HG03575 (cell line): ENCODE data around the gene AURKAIP1.

Experiments used
- ATAC-seq: cut with Tn5 transposase; IDR thresholded peaks from one replicate; pipeline ENCODE4 v1.9.1; 2021; ENCODE audit not compliant: unreplicated experiment, insufficient number of reproducible peaks, low FRiP score; ENCODE audit errors: extremely low read depth

AURKAIP1 gene

GRCh38 chr1:1327291-1327690 is 47.7 kb downstream of the AURKAIP1 start:
- ATAC-seq, result no peak

DNA sequence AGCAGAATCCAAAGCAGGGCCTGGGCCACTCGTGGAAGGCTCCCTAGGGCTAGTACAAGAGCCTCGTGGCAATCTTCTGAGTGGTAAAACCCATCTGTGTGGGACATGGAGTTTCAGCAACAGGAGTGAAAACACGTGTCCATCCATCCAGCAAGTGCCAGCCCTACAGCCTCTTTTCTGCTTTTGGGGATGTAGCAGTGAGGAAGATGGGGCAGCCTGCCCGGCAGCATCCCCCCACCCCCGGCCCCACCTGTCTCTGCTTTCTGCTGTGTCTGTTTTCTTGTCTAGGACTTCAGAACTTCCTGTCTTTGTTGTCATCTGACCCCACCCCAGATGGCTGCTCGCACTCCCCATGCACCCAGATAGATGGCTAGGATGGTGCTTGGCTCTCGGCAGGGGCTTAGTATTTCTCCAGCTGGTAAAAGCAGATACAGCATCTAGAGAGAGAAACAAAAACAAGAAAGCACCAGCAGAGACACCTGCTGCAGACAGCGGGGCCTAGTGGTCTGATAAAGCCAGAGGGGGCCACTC is 48.9 kb downstream of the AURKAIP1 start:
- ATAC-seq, result no peak

GRCh38 chr1:1325288-1326074 is 49.5 kb downstream of the AURKAIP1 start:
- no peak for ATAC-seq

GRCh38 chr1:1324524-1325287 is 50.3 kb downstream of the AURKAIP1 start, which contains the start of the genes CPTP and INTS11:
TSS of gene CPTP (plus strand) at chr1:1324802. CDS start at chr1:1326911, 2,109 bp downstream.
TSS of gene INTS11 (minus strand) at chr1:1324660. CDS start at chr1:1324608, 52 bp downstream.
- no peak for ATAC-seq

DNA sequence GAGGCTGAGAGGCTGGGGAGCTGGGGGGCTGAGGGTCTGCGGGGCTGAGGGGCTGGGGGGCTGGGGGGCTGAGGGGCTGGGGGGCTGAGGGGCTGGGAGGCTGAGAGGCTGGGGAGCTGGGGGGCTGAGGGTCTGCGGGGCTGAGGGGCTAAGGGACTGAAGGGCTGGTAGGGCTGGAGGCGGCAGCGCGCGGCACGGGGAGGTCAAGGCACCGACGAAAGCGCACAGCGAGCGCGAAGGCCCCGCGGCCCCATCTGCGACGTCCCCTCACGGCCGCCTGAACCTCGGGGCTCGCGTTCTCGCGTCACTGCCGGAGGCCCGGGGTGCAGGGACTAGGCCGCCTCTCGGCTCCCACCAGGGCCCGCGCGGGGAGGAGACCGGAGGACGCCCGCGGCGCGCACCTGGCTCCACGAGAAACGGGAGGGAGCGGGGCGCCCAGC is 50.9 kb downstream of the AURKAIP1 start:
- no peak for ATAC-seq
